ENCODE results near the gene AHNAK. TPM values are rescaled to one million over a fixed set of nuclear protein-coding genes. Genes with fewer than 3 reads are reported as not detected.
A peak's percentile ranks its signal among the peaks of the same experiment; 100 is the strongest.

AHNAK gene
- total and polyA plus RNA-seq, 11 donors, result 84.4 to 861 (median 384) TPM

GRCh38 chr11:62394825-62395538 is 151.6 kb downstream of the AHNAK start:
- ATAC-seq, result peak; percentile 71 to 84 (median 82)
- intact Hi-C loops (cut with DNase I), result loop anchor here (1.0 to 10.0 kb wide), 11 partner anchors 92 to 470 kb away; partner anchors contain the start of gene AHNAK (in 2 of the 10)
- no peaks in the 10 kb centered on the region for H3K27me3 ChIP-seq
- H3K4me1 ChIP-seq, result peaks cover 6 to 50% (median 36%) of the 10 kb centered on the region in 12 donors
- H3K4me3 ChIP-seq, result peak overlapping the region in 11 of 12 donors; percentile 21 to 60 (median 45)
- peak; percentile 78 to 88 (median 83) for DNase-seq
- H3K9me3 ChIP-seq, result no peaks in the 10 kb centered on the region
- TF ChIP-seq CTCF (IDR thresholded peaks at IDR 0.05) (peak; percentile 59 to 85 (median 74)), POLR2A (IDR thresholded peaks at IDR 0.05) (no peak)
- peak overlapping the region in 11 of 12 donors; percentile 10 to 82 (median 67) for H3K27ac ChIP-seq
- no peaks in the 10 kb centered on the region for H3K36me3 ChIP-seq
- WGBS, 4 donors, result 3 to 9% (median 5%) methylated on average over 14 of the region's 14 CpGs

GRCh38 chr11:62393735-62394134 is 152.9 kb downstream of the AHNAK start:
- H3K4me1 ChIP-seq, result peaks cover 6 to 37% (median 23%) of the 10 kb centered on the region in 12 donors
- WGBS, 4 donors, result 75 to 88% (median 81%) methylated on average over 5 of the region's 5 CpGs
- intact Hi-C loops (cut with DNase I), result loop anchor here in 9 of 10 donors (2.0 to 10.0 kb wide), 9 partner anchors 94 to 471 kb away; partner anchors contain the start of gene AHNAK (in 2 of the 9)

GRCh38 chr11:62393061-62393611 is 153.5 kb downstream of the AHNAK start:
- TF ChIP-seq POLR2A (IDR thresholded peaks at IDR 0.05), result no peak
- no peak for TF ChIP-seq CTCF (IDR thresholded peaks at IDR 0.05)
- 54 to 68% (median 67%) methylated on average over 12 of the region's 12 CpGs for WGBS, 4 donors
- Histone ChIP-seq H3K9me3 (no peaks in the 10 kb centered on the region), H3K27ac (no peak overlapping the region), H3K27me3 (no peaks in the 10 kb centered on the region), H3K4me3 (no peak overlapping the region), H3K4me1 (peaks cover 3 to 31% (median 17%) of the 10 kb centered on the region in 12 donors), H3K36me3 (no peaks in the 10 kb centered on the region)
- DNase-seq (no peak), ATAC-seq (no peak)
- intact Hi-C loops (cut with DNase I), result loop anchor here in 9 of 10 donors (5.0 to 10.0 kb wide), 8 partner anchors 94 to 472 kb away; partner anchors contain the start of gene AHNAK (in 2 of the 9)

More at GRCh38 chr11:62393735-62394134, 152.9 kb downstream of the AHNAK start:
- no peak overlapping the region for H3K27ac ChIP-seq
- H3K9me3 ChIP-seq, result no peaks in the 10 kb centered on the region
- no peak overlapping the region for H3K4me3 ChIP-seq
- ATAC-seq, result no peak
- TF ChIP-seq CTCF (IDR thresholded peaks at IDR 0.05) (no peak), POLR2A (IDR thresholded peaks at IDR 0.05) (no peak)
- H3K27me3 ChIP-seq, result no peaks in the 10 kb centered on the region
- H3K36me3 ChIP-seq, result no peaks in the 10 kb centered on the region
- DNase-seq, result no peak

- H3K36me3 ChIP-seq, result no peaks in the 10 kb centered on the region
- ATAC-seq, result no peak
- H3K9me3 ChIP-seq, result no peaks in the 10 kb centered on the region
- H3K4me1 ChIP-seq, result peaks cover 0 to 25% (median 13%) of the 10 kb centered on the region in 12 donors
- no peak overlapping the region for H3K27ac ChIP-seq
- DNase-seq, result no peak
- TF ChIP-seq CTCF (IDR thresholded peaks at IDR 0.05), result no peak
- TF ChIP-seq POLR2A (IDR thresholded peaks at IDR 0.05), result no peak
- intact Hi-C loops (cut with DNase I), result loop anchor here in 9 of 10 donors (5.0 to 10.0 kb wide), 8 partner anchors 95 to 472 kb away; partner anchors contain the start of gene AHNAK (in 2 of the 9)
- H3K4me3 ChIP-seq, result no peak overlapping the region
- no peaks in the 10 kb centered on the region for H3K27me3 ChIP-seq
- 79 to 83% (median 80%) methylated on average over 3 of the region's 3 CpGs for WGBS, 4 donors
Observed at GRCh38 chr11:62392506-62392905, 154.1 kb downstream of the AHNAK start.
